DND-41 (cell line): ENCODE data around the gene LHPP.

ENCODE experiments used
- EZH2 ChIP-seq: IDR thresholded peaks from 3 replicates; pipeline ENCODE4 v1.6.1; 2012; ENCODE audit warnings: borderline replicate concordance, low read depth, mild to moderate bottlenecking, moderate library complexity, low read length, inconsistent platforms; ENCODE audit not compliant: severe bottlenecking
- TF ChIP-seq, protein P1 (sequence below): IDR thresholded peaks from 2 replicates; pipeline ENCODE4 v1.5.1; 2012; ENCODE audit warnings: borderline replicate concordance, low read length, moderate library complexity, mild to moderate bottlenecking; ENCODE audit not compliant: poor library complexity, severe bottlenecking; ENCODE audit errors: extremely low read depth

DNA sequence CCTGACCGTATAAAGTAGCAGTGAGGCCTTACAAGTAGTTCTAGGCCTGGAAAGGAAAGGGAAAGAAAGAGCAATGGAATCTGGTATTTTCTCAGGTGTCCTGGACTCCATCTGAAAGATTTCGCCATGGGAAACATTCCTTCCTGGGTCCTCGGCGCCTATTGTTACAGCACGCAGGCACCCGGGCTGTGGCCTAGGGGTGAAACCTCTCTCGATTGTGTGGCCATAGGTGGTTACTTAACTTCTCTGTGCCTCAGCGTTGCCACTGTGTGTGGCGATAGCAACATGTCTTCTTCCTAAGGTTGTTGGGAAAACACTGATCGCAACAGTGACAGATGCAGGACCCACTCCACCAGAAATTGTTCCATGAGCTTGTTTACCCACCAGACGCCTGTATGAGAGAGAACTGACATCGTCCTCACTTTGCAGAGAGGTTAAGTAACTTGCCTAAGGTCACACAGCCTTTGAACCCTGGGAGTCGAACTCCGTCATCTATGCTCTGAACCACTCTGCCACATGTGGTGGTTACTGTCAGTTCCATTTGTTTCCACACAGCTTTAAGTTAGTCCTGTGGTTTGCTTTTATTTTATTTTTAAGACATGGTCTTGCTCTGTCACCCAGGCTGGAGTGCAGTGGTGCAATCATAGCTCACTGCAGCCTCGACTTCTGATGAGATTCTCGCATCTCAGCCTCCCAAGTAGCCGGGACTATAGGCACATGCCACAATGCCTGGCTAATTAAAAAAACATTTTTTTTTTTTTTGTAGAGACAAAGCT is 73.4 kb downstream of the LHPP start:
- no peak for TF ChIP-seq EZH2
- TF ChIP-seq, protein P1, sequence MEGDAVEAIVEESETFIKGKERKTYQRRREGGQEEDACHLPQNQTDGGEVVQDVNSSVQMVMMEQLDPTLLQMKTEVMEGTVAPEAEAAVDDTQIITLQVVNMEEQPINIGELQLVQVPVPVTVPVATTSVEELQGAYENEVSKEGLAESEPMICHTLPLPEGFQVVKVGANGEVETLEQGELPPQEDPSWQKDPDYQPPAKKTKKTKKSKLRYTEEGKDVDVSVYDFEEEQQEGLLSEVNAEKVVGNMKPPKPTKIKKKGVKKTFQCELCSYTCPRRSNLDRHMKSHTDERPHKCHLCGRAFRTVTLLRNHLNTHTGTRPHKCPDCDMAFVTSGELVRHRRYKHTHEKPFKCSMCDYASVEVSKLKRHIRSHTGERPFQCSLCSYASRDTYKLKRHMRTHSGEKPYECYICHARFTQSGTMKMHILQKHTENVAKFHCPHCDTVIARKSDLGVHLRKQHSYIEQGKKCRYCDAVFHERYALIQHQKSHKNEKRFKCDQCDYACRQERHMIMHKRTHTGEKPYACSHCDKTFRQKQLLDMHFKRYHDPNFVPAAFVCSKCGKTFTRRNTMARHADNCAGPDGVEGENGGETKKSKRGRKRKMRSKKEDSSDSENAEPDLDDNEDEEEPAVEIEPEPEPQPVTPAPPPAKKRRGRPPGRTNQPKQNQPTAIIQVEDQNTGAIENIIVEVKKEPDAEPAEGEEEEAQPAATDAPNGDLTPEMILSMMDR, result no peak
